GM13976 (cell line): ENCODE results near the gene PTPRM.

Experiments
- DNase-seq: peaks from one replicate; pipeline ENCODE4 v3.0.0; 2012; ENCODE audit warnings: low spot score
- CTCF ChIP-seq: IDR thresholded peaks from 2 replicates; pipeline ENCODE4 v1.5.1; 2012; ENCODE audit warnings: borderline replicate concordance, mild to moderate bottlenecking; ENCODE audit not compliant: insufficient read depth; ENCODE audit errors: extremely low read depth, missing control alignments, control extremely low read depth
- in situ Hi-C: fragments of 300-500 bp; cut with MboI; formaldehyde crosslinking; loops from one replicate; pipeline ENCODE4 v1.12.0; 2022; ENCODE audit warnings: low sequenced_read_pairs, mixed read lengths, inconsistent platforms; ENCODE audit not compliant: unreplicated experiment

The PTPRM gene

GRCh38 chr18:7754725-7755181 is 187.6 kb downstream of the PTPRM start:
- DNase-seq: no peak
- TF ChIP-seq CTCF: no peak
- in situ Hi-C loops: no loop called here

GRCh38 chr18:7755753-7756475 is 188.8 kb downstream of the PTPRM start:
- TF ChIP-seq CTCF: no peak
- no peak for DNase-seq
- in situ Hi-C loops: no loop called here

- no peak for DNase-seq
- in situ Hi-C loops: no loop called here
- TF ChIP-seq CTCF: no peak
Observed at GRCh38 chr18:7757175-7757574, 190.1 kb downstream of the PTPRM start.

- no peak for DNase-seq
- in situ Hi-C loops: no loop called here
- no peak for TF ChIP-seq CTCF
Observed at GRCh38 chr18:7758764-7759163, 191.6 kb downstream of the PTPRM start.

- DNase-seq: no peak
- in situ Hi-C loops: no loop called here
- TF ChIP-seq CTCF: no peak
Observed at GRCh38 chr18:7760967-7761948, 194.1 kb downstream of the PTPRM start.

GRCh38 chr18:7764405-7764804 is 197.3 kb downstream of the PTPRM start:
- no peak for TF ChIP-seq CTCF
- in situ Hi-C loops: no loop called here
- DNase-seq: no peak
